ENCODE results near the gene LRRC75A. TPM values are rescaled to one million over a fixed set of nuclear protein-coding genes. Genes with fewer than 3 reads are reported as not detected.
A peak's percentile ranks its signal among the peaks of the same experiment; 100 is the strongest.

LRRC75A gene
- polyA plus RNA-seq, 2 of the 4 experiments (the other 2 are of a cell fraction) = 0.65 to 0.85 TPM

DNA sequence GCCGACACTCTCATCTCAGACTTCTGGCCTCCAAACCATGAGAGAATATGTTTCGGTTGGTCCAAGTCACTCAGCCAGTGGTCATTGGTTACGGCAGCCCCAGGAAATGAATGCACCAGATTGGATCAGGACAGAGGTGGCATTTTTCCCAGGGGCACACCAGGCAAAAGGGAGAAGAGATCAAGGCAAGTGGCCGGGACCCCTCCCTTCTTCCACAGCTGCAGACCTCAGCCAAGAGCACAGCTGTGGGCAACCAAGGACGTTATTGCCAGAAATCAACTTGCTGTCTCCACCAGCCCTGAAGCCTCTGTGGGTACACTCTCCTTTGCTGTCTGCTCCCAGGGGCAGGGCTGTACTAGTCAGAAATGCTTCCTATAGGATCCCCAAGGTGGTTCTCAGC is 20.7 kb downstream of the LRRC75A start (continued):
- TF ChIP-seq, protein P1, sequence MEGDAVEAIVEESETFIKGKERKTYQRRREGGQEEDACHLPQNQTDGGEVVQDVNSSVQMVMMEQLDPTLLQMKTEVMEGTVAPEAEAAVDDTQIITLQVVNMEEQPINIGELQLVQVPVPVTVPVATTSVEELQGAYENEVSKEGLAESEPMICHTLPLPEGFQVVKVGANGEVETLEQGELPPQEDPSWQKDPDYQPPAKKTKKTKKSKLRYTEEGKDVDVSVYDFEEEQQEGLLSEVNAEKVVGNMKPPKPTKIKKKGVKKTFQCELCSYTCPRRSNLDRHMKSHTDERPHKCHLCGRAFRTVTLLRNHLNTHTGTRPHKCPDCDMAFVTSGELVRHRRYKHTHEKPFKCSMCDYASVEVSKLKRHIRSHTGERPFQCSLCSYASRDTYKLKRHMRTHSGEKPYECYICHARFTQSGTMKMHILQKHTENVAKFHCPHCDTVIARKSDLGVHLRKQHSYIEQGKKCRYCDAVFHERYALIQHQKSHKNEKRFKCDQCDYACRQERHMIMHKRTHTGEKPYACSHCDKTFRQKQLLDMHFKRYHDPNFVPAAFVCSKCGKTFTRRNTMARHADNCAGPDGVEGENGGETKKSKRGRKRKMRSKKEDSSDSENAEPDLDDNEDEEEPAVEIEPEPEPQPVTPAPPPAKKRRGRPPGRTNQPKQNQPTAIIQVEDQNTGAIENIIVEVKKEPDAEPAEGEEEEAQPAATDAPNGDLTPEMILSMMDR (IDR thresholded peaks at IDR 0.05) = no peak
- TF ChIP-seq RCOR1 (IDR thresholded peaks at IDR 0.05; ENCODE audit: low read depth, low read length) (no peak), TFCP2L1 (CRISPR knock-in tag; IDR thresholded peaks at IDR 0.05) (no peak), ZNF302 (CRISPR knock-in tag; IDR thresholded peaks at IDR 0.05) (no peak)
- TF ChIP-seq, protein P2, sequence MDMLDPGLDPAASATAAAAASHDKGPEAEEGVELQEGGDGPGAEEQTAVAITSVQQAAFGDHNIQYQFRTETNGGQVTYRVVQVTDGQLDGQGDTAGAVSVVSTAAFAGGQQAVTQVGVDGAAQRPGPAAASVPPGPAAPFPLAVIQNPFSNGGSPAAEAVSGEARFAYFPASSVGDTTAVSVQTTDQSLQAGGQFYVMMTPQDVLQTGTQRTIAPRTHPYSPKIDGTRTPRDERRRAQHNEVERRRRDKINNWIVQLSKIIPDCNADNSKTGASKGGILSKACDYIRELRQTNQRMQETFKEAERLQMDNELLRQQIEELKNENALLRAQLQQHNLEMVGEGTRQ (IDR thresholded peaks at IDR 0.05) = no peak

DNA sequence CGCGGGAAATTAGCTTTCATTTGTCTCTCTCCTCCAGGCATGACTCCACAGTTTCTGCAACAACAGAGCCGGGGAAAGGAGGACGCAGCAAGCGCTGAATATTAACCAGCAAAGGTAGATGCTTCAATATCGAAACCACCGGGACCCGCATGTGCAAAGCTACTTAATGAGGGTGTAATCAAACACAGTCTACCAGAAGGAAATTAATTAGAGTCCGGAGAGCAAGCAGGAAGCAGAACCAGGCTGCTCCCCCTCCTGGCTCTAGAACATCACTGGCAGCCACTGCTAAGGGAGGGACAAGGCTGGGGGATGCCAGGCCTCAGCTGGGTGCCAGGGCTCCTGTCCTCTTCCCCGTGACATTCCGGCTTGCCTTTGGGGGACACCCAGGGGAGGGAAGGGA is 21.7 kb downstream of the LRRC75A start:
- WGBS (ENCODE audit: missing lambda C conversion rate) = 83% methylated on average over 11 of the region's 11 CpGs
- Histone ChIP-seq H3K4me3 (no peak overlapping the region), H3K4me1 (0 out of 3 replicates have a peak, but pooled peaks cover 3% of the 10 kb centered on the region), H3K9me3 (no peaks in the 10 kb centered on the region), H3K27ac (no peak overlapping the region), H3K4me2 (no peak overlapping the region)
- ATAC-seq = peak in 1 of 2 experiments; percentile 31; a peak in 2 of 6 replicates
- TF ChIP-seq EHMT2 (IDR thresholded peaks at IDR 0.05; ENCODE audit: low read depth) (no peak), SMC3 (IDR thresholded peaks at IDR 0.05) (no peak), ZFP36 (IDR thresholded peaks at IDR 0.05; ENCODE audit: borderline replicate concordance, partially characterized antibody) (no peak), ZNF302 (CRISPR knock-in tag; IDR thresholded peaks at IDR 0.05) (no peak), CEBPB (IDR thresholded peaks at IDR 0.05) (no peak), TP53 (CRISPR knock-in tag; IDR thresholded peaks at IDR 0.05) (no peak), CBX2 (IDR thresholded peaks at IDR 0.05; ENCODE audit: borderline replicate concordance, low read depth) (no peak), NR3C1 (IDR thresholded peaks at IDR 0.05) (no peak), MAZ (IDR thresholded peaks at IDR 0.05; ENCODE audit: borderline replicate concordance, low read depth, low read length) (no peak), KDM5A (IDR thresholded peaks at IDR 0.05) (no peak), RFX5 (IDR thresholded peaks at IDR 0.05) (no peak), CHD4 (IDR thresholded peaks at IDR 0.05; ENCODE audit: borderline replicate concordance) (no peak), HOXB13 (CRISPR knock-in tag; IDR thresholded peaks at IDR 0.05; ENCODE audit: low read depth) (no peak), FOXS1 (CRISPR knock-in tag; IDR thresholded peaks at IDR 0.05) (no peak), HOXA7 (CRISPR knock-in tag; IDR thresholded peaks at IDR 0.05) (no peak), POLR2AphosphoS2 (conservative IDR thresholded peaks at IDR 0.05; ENCODE audit: low read length) (no peak)
- TF ChIP-seq, protein P1 (IDR thresholded peaks at IDR 0.05) = no peak
- ChIA-PET CTCF (interaction anchor here (0.9 to 3.4 kb wide), 9 partner anchors 11 to 119 kb away, joined by 3 to 21 read pairs (median 4); no protein-coding TSS in a partner anchor), POLR2A (no interaction called here)
- no peak for DNase-seq (ENCODE audit: low read depth in 1 of 2, low spot score in 1 of 2)
- FAIRE-seq = no peak

DNA sequence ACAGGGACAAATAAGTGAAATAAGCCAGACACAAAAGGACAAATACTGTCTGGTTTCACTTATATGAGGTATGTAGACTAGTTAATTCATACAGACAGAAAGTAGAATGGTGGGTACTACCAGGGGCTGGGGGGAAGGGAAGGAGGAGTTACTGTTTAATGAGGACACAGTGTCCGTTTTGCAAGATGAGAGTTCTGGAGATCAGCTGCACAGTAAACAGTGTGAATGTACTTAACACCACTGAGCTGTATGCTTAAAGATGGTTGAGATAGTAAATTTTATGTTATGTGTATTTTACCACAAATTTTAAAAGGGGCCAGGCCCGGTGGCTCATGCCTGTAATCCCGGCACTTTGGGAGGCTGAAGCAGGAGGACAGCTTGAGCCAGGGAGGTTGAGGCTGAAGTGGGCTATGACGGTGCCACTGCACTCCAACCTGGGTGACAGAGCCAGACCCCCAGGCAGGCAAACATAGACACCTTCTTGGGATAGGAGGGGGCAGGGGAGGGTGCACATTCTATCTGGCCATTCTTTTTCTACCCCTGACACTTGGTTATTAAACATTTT is 23.5 kb downstream of the LRRC75A start:
- WGBS (ENCODE audit: missing lambda C conversion rate) = 66% methylated on average over 4 of the region's 4 CpGs
- Histone ChIP-seq H3K4me3 (no peak overlapping the region), H3K4me2 (no peak overlapping the region), H3K4me1 (peaks cover 7% of the 10 kb centered on the region; the same call in 2 of the 3 replicates), H3K27ac (no peak overlapping the region), H3K9me3 (no peaks in the 10 kb centered on the region)
- DNase-seq (ENCODE audit: low read depth in 1 of 2, low spot score in 1 of 2) (no peak), ATAC-seq (no peak), FAIRE-seq (no peak)
- TF ChIP-seq FOSL2 (IDR thresholded peaks at IDR 0.05) = no peak
- TF ChIP-seq FOSL2 (CRISPR knock-in tag; IDR thresholded peaks at IDR 0.05) = no peak
- ChIA-PET CTCF (interaction anchor here (3.4 to 29.8 kb wide), 3 partner anchors 13 to 52 kb away, joined by 15 to 589 read pairs (median 89); no protein-coding TSS in a partner anchor), POLR2A (no interaction called here)

Measured in A549 (cell line).